ENCODE measurements around the gene ATG7.

Gene ATG7

DNA sequence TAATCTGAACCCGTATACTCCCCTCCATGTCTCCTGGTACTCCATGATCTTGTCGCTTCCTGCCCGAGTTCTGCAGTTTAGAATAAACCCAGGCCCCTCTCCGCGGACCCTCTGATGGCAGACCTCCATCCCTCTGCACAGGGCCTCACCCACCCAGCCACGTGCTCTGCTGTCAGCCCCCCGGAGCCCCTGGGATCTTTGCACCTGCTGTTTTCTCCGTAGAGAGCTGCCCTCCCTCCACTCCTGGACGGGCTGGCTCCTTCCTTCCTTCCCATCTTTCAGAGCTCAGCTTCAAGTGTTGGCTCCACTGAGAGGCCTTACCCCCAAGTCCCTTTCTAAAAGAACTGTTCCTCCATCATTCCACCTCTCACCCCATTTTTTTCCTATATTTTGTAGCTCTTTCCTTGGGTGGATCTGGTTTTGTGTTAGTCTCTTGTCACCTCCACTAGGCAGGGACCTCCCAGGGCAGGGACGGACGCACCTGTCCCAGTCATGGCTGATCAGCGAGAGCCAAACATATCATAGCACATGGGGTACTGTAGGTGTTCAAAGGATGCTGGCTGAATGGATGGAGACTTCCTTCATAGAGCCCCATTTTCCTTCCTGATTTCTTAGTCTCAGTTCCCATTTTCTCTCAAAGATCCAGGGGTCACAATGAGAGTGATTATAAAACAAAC, 264.9 kb downstream of the ATG7 start:
- no peak for DNase-seq (ENCODE audit: low read depth in 2 of 2)

DNA sequence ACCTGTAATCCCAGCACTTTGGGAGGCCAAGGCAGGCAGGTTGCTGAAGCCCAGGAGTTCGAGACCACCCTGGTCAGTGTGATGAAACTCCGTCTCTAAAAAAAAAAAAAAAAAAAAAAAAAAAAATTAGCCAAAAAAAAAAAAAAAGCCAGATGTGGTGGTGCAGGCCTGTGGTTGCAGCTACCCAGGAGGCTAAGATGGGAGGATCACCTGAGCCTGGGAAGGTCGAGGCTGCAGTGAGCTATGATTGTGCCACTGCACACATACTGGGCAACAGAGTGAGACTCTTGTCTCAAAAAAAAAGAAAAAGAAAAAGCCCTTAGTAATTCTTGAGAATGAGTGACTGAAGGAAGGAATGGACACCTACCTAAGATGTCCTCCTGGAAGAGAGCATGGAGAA, 266.4 kb downstream of the ATG7 start:
- no peak for DNase-seq (ENCODE audit: low read depth in 2 of 2)

DNA sequence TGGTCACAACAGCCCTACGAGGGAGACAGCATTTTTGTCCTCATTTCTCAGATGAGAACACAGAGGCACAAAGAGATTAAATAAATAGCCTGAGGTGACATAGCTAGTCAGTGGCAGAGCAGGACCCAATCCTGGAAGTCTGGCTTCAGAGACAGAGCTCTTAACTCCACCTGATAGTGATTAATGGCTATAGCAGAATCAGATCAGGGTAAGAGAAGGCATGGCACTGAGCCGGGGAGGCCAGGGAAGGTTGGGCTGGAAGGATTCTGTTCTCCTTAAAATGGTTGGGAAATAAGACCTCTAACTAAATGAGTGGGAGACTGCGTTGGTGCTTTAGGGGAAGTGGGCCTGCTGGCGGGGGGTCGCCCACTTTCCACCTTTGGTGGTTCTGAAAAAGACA, 267.0 kb downstream of the ATG7 start:
- DNase-seq (ENCODE audit: low read depth in 2 of 2) = no peak

DNA sequence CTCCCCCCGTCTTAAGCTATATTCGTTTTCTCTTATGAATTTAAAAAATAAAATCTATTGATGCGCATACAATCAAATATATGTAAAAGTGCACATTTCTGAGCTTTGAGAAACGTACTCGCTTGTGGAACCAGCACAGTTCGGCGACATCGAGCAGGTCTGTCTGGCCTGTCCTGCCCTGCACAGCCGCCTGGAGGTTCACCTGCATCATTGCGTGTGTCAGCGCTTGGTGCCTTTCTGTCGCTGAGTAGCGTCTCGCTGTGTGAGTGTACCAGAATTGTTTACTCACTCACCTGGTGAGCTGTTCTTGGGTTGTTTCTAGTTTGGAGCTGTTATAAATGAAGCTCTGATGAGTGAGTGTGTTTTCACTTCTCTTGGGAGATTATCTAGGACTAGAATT, 267.5 kb downstream of the ATG7 start:
- no peak for DNase-seq (ENCODE audit: low read depth in 2 of 2)

DNA sequence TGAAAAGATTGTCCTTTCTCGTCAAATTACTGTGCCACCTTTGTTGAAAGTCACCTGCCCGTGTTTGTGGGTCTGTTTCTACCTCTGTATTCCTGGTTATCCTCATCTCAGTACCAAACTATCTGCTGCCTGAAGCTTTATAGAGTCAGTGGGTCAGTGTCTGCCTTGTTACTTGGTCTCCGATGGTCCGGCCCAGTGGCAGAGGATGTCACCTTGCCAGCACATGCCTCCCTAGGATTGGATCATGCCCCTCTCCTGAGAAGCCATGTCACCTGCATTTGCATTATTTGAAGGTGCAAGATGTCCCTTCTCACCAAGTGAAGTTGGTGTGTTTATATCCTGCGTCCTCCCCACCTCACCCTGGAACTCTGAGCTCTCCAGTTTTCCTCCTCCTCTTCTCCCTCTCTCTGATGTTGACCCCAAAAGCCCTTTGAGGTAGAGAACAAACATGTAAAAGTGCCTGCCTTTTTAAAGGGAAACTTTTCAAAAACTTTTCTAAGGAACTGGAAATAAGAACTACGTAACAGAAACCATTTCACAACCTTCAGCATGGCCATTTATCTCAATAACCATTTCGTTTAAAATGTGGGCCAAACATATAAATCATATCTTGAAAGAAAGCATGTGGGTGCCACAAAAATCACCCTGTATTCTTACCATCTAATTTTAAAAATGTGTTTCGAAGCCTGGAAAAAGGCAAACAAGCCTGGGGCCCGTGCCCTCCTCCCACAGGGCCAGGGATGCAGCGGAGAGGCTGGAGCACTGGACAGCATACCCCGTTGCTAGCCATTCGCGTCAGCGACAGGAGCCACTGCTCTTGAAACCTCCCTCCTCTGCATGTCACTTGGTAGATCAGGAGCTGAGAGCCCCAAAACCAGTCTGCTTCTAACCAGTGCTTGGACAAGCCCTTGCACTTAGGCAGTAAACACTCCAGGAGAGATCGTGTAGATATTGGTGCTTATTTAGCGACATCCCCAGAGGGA, 269.4 kb downstream of the ATG7 start:
- DNase-seq (ENCODE audit: low read depth in 2 of 2) = no peak

DNA sequence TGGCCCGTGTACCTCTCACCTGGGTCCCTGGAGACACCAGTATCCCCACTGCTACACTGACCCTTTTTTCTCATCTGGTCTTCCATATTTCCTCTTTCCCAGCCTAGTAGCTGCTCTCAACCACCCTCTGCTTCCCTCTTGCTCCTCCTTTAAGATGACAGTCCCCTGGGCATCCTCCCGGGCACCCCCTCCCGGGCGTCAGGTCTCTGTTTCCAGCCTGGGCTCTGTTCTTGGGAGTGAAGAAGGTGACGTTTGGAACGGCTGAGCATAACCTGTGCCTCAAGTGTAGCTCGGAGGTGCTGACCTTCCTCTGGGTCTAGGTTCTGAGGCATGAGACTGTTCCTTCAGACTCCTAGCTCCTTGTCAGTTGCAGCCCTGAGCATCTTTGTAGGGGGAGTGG, 270.4 kb downstream of the ATG7 start:
- DNase-seq (ENCODE audit: low read depth in 2 of 2) = no peak

DNA sequence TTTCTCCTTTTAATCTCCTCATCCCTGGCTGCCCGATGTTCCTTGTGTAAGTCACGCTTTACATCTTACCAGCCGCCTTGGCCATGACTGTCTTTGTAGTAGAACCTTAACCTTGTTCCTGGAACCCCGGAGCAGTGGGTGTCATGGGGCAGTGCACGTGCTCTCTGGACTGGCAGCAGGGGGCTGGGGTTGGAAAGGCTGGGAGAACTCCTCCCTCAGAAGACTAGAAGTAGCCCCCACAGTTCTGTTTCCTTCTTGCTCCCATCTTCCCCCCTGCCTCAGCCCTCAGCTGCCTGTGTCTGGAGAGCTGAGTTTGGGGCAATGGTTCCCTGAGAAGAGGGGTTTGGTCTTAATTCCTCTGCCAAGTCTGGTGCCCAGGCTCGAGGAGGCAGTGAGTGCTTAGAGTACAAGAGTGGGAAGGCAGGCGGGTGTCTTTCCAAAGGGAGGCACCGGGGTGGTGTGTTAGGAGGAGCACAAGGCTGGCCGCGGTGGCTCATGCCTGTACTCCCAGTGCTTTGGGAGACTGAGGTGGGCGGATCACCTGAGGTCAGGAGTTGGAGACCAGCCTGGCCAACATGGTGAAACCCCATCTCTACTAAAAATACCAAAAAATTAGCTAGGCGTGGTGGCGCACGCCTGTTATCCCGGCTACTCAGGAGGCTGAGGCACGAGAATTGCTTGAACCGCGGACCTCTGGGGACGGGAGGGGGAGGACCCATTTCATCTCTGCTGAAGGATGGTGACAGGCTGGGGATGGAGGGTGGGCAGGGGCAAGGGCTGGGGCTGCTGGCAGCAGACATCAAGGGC, 271.1 kb downstream of the ATG7 start:
- no peak for DNase-seq (ENCODE audit: low read depth in 2 of 2)

DNA sequence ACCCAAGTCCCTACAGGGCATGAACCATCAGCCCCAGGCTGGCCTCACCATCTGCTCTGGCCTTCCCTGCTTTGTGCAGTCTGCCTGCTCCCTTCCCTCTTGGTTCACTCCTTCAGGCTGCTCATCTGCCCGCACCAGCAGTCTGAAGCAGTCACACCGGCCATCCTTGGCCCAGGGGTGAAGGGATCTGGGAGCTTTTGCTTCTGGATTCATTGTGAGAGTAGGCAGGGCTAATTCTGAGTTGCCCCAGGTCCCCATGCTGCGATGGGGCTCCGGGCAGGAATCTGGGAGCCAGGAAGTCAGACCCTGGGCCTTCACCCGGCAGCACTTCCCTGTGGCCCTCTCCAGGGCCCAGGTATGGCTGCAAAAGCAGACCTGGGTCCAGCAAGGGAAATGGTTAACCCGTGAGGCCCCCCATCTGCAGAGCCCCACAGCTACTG, 271.8 kb downstream of the ATG7 start:
- no peak for DNase-seq (ENCODE audit: low read depth in 2 of 2)

DNA sequence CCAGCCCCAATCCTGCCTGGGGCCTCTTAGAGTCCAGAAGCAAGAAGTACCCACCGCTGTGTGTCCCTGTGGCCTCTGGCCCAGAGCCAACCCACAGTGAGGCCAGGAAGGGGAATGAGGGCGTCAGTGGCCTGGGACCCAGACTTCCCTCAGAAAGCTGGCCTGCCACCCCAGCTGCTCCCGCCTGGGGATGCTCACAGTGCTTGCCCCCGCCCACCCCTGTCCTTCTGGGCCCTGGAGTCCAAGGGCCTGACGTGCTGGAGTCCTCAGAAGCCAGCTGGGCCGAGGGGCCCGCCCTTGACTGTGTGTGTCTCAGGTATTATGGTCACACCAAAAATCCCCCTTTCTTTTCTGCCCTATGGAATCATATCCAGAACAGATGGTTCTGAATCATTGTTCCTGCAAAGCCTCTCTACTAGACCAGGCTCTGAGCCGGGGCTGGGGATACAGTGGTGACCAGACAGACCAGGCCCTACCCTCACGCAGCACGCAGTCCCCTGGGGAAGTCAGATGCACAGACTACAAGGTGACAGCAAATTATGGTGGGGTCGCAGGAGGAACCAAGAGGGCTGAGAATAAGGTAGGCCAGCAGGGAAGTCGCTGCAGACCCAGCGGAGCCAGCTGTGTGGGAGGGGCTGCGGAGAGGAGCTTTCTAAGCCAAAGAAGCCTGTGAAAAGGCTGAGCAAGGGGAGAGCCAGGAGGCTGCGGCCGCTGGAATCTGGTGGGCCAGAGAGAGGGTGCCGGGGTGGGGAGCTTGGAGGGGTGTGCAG, 272.4 kb downstream of the ATG7 start:
- no peak for DNase-seq (ENCODE audit: low read depth in 2 of 2)

DNA sequence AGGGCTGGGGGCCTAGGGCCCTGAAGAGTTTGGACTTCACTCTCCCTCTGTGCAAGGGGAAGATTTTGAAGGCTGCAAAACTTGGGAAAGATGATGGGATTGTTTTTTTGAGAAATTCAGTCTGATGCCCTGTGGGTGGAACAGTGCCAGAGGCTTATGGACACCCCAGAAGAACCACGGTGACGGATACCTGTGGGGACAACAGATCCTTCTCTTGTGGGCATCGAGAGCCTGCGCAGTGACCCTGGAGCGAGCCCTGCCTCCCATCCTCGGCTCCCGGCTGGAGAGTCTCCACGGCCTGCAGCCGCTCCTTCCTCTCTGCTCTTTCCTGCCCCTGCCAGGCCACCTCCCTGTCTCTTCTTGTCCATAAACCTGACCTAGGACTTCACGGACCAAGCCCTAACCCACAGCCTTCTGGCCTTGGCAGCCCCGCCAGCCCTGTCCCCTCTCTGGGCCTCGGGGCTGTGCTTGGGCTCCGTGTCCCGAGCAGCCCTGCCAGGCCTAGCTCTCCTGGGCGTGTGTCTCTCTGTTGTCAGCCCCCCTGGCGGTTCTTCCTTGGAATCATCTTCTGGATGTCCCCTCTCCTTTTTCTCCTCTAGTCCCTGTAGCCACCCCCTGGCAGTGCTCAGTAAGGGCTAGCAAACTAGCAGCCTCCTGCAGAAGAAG, 273.1 kb downstream of the ATG7 start:
- DNase-seq (ENCODE audit: low read depth in 2 of 2) = no peak

DNA sequence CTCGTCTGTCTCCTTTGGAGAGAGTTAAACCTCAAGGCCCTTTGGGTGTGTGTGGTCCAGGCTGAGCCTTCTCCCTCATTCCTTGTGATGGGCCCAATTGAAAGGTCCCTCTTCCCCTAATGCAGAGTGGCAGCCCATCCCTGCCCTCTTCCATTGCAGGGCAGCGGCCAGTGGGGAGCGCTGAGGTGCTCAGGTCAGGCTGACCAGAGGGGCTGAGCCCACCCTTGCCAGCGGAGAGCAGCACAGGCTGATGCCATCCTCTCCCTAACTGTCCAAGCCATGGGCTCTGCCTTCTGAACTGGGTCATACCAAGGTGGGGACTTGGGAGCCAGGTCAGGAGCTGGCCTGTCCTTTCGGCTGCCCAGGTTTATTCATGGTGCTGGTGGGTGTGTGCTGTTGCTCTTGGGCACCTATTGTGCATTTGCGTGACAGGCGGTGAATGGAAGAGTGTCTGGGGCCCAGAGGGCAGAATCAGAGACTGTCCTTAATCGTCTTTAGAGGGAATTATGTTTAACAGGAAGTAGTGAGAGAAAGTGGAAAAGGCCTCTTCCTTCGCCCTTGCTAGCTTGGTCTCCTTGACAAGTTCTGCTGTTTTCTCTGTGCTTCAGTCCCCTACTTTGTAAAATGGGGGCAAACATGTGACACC, 274.6 kb downstream of the ATG7 start:
- no peak for DNase-seq (ENCODE audit: low read depth in 2 of 2)

DNA sequence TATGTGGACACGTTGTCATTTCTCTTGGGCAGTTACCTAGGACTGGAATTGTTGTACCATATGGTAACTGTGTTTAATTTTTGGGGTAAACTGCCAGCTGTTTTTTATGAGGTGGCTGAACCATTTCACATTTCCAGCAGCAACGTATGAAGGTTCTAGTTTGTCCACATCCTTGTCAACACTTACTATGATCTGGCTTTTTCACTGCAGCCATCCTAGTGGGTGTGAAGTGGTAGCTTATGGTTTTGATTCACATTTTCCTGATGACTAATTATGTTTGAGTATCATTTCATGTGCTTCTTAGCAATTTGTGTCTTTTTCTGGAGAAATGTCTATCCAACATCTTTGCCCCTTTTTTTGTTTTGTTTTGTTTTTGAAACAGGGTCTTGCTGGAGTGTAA, 275.3 kb downstream of the ATG7 start:
- DNase-seq (ENCODE audit: low read depth in 2 of 2) = no peak

DNA sequence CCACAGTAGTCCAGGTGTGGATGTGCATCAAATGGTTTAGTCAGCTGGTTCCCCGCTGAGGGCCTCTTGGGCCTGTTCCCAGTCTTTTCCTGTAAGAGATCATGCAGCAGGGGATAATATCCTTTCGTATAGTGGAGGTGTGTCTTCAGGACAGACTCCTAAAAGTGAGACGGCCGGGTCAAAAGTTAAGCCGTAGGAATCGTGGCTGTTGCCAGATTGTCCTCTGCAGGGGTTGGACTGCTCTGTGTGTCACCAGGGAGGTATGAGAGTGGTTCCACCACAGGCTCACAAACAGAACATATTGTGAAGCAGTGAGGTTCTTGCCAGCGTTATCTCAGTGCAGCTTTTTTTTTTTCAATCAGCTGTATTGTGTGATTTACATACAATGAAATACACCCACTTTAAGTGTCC, 276.5 kb downstream of the ATG7 start:
- DNase-seq (ENCODE audit: low read depth in 2 of 2) = no peak

DNA sequence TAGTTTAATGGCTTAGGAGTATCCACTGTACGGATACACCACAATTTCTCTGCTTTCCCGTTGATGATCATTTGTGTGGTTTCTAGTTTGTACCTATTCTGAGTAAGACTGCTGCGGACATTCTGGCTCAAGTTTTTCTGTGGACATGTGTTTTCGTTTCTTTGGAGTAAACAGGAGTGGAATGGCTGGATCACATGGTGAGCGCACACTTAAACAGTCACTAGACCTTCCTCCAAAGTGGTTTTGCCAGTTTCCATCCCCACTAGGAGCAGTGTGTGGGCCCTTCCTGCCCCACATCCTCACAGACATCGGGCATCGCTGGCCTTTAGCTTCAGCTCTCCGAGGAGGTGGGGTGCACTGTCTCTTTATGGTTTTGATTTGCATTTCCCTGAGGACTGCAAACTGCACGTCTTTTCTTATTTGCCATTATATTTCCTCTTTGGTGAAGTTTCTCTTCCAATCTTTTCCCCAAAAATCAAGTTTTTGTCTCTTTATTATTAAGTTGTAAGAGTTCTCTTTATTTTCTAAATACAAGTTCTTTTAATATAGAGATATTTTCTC, 277.5 kb downstream of the ATG7 start:
- DNase-seq (ENCODE audit: low read depth in 2 of 2) = no peak

DNA sequence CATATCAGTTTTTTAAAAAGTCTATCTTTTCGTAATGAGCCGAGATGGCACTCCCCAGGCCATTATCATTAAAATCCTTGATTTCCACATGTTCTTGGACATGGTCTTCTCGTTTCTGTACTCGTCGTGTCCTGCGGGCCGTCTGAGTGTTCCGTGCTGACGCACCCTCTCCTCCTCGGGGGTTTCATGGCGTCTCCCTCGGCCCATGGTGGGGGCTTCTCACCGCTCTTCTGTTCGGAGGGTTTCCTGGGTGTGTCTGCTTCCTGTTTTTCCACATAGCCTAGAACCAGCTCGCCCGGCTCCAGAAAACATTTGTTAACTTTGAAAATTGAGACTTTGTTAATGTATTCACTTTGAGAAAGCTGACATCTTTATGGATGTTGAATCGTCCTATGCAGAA, 278.8 kb downstream of the ATG7 start:
- no peak for DNase-seq (ENCODE audit: low read depth in 2 of 2)

DNA sequence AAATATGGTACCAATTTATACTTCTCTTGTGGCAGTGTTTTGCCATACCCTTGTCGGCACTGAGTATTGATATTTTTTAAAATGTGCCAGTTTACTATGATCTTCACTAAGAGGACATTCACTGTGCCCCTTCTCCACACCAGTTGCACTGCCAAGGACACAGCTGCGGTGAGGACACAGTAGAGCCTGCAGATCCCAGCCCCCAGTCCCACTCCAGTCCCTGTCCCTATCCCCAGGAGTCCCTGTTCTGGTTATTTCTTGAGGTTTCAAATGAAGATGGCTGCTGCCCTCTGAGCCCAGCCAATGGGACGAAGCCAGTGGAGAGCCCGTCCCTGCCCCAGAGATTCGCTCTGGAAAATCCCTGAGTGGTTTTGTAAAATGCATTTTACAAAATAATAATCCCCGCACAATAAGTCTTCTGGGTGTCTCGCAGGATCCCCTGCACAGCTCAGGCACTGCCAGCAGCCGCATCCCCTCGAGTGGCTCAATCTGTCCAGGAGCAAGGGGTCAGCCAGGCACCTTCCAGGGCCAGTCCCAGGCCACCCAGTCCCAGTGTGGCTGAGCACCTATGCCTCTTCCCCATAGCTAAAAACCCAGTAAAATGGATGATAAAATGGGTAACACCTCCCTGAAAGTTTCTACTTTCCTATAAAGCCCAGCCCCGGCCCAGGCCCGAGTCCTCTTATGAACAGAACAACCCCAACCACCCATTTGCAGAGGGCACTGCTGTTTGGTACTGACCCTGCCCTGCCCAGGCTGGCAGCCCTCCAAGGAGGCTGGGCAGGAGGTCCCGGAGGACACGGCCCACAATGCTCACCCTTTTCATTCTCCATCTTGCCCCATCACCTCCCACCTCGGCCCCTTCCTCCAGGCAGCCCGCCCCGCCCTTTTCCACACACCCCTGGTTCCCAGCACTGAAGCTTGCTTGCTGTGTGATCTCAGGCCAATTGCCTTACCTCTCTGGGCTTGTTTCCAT, 280.4 kb downstream of the ATG7 start:
- DNase-seq (ENCODE audit: low read depth in 2 of 2) = no peak

DNA sequence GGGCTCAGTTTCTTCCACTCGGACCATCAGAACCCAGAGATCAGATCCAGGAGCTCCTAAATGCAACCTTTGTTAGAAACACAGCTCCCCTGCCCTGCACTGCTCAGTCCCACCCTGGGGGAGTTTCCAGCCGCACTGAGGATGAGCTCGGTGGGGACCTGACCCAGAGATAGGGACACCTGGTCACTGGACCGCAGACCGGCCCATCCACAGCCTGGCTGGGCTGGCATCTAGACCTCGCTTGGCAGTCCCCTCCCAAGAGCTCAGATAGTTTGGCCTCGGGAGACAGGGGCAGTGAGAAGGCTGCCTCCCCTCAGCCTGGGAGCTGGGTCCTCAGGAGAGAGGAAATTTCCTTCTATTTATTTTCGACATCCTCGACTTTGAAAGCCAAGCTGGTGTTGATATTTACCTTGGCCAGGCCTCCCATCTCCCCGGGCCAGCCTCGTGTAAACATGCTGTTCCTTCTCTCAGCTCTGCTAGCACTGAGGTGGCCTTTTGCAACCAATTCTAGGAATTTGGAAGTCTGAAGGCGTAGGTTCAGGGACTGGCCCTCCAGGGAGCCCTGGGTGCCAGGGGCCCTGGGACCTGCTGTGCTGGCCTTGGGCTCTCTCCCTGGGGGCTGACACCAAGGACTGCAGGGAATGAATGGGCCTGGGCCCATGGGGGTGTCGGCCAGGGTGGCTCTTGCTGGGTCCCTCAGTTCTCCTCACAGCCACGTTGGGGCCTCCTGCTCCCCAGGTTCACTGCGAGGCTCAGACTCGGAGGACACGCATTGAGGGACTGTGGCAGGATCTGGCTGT, 281.4 kb downstream of the ATG7 start:
- DNase-seq (ENCODE audit: low read depth in 2 of 2) = no peak

DNA sequence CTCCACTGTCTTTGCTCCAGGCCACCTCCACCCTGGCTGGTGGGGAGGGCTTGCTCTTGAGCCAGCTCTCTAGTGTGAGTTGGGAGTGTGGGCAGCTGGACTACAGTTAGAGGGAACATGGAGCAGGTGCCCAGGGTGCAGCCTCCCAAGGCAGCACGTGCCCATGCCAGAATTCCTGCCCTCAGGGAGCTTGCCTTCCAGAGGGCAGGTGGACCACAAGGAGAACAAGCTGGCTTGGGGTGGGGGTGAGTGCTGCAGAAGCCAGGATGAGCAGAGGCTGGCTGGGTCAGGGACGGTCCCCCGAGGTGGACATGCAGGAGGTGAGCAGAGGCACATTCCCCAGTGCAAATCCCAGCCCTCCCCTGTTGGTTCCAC, 282.0 kb downstream of the ATG7 start:
- DNase-seq (ENCODE audit: low read depth in 2 of 2) = no peak
